Endodermal cell (in vitro differentiated cells): ENCODE results near the gene KLF3. TPM values are rescaled to one million over a fixed set of nuclear protein-coding genes. Genes with fewer than 3 reads are reported as not detected.

ENCODE experiments used
- DNase-seq: peaks from one replicate; pipeline ENCODE4 v3.0.0-alpha.2; 2017
- H3K27ac ChIP-seq: 2 replicates; pipeline ENCODE4 v1.5.1; 2013; ENCODE audit warnings: mild to moderate bottlenecking, low read depth, low read length, moderate library complexity
- H3K27me3 ChIP-seq: 2 replicates; pipeline ENCODE4 v1.6.1; 2013; ENCODE audit warnings: mild to moderate bottlenecking, low read length, moderate library complexity; ENCODE audit not compliant: insufficient read depth, control insufficient read depth, poor library complexity, severe bottlenecking
- H3K36me3 ChIP-seq: 2 replicates; pipeline ENCODE4 v1.7.0; 2013; ENCODE audit warnings: mild to moderate bottlenecking, low read length, moderate library complexity; ENCODE audit not compliant: control insufficient read depth, insufficient read depth
- H3K4me1 ChIP-seq: one replicate; pipeline ENCODE4 v1.7.0; 2013; ENCODE audit warnings: low read length; ENCODE audit not compliant: control insufficient read depth, insufficient read depth
- H3K4me3 ChIP-seq: 2 replicates; pipeline ENCODE4 v1.5.1; 2013; ENCODE audit warnings: mild to moderate bottlenecking, low read length, moderate library complexity
- H3K9ac ChIP-seq: 2 replicates; pipeline ENCODE4 v1.6.1; 2013; ENCODE audit warnings: mild to moderate bottlenecking, low read length, moderate library complexity; ENCODE audit not compliant: poor library complexity, severe bottlenecking; ENCODE audit errors: extremely low read depth
- H3K9me3 ChIP-seq: 2 replicates; pipeline ENCODE4 v1.6.1; 2013; ENCODE audit warnings: mild to moderate bottlenecking, low read length, moderate library complexity; ENCODE audit not compliant: control insufficient read depth
- H3K27ac Mint-ChIP-seq: 2 replicates; pipeline ENCODE4 v1.8.0; 2020; ENCODE audit warnings: mixed read lengths
- H3K27me3 Mint-ChIP-seq: 2 replicates; pipeline ENCODE4 v1.8.0; 2021; ENCODE audit warnings: mild to moderate bottlenecking, mixed read lengths; ENCODE audit not compliant: insufficient read depth
- H3K36me3 Mint-ChIP-seq: 2 replicates; pipeline ENCODE4 v1.8.0; 2020; ENCODE audit warnings: low read depth, mixed read lengths
- H3K4me1 Mint-ChIP-seq: 2 replicates; pipeline ENCODE4 v1.8.0; 2020; ENCODE audit warnings: mixed read lengths
- H3K4me3 Mint-ChIP-seq: 2 replicates; pipeline ENCODE4 v1.8.0; 2020; ENCODE audit warnings: mild to moderate bottlenecking, moderate library complexity, mixed read lengths
- H3K9me3 Mint-ChIP-seq: 2 replicates; pipeline ENCODE4 v1.8.0; 2020; ENCODE audit warnings: mild to moderate bottlenecking, mixed read lengths
- WGBS, 2 experiments: methylation state at CpG; one replicate each; pipeline versions ENCODE4 v1.1.5 to v1.1.7; 2013; ENCODE audit warnings: missing lambda C conversion rate in 2 of 2, mixed read lengths in 1 of 2; ENCODE audit not compliant: insufficient coverage in 1 of 2, insufficient read length in 1 of 2; 5-methylcytosine and 5-hydroxymethylcytosine counted together
- total RNA-seq, 2 donors: library from RNA; stranded (reverse); fragmentation: NEBNext Ultra II Directional in 1 of 2; extraction: Animal tissue kit (Norgen Biotek cat#: 25700) in 1 of 2; gene quantifications; 2 replicates in 1 of 2; 3 replicates in 1 of 2; pipeline ENCODE4 v1.2.1, GENCODE V29; 2021
- TF ChIP-seq, protein P1 (sequence below): fragments of 200-600 bp; sonication (generic); conservative IDR thresholded peaks from 2 replicates; pipeline ENCODE4 v1.5.0; 2021; ENCODE audit warnings: antibody characterized with exemption, mild to moderate bottlenecking

Gene KLF3
- total RNA-seq, 2 donors from 2014 or later = 20.7 to 28.2 TPM

DNA sequence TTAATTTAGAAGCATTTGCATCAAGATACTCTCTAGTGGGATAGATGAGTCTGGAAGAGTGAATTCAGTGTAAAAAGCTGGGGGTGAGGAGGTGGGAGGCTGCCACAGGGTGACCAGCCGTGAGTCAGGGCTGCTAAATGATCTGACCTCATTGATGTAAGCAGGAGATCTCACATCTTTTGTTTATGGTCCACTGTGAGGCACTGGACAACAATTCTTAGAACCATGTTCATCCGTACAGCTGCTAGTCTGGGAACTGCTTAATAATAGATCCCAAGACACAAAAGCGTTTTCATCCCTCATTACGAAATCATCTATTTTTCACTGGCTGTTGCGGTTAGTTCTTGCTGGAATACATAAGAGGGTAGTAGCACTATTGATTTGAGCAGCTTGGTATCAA lies 14.1 kb downstream of the KLF3 start:
- Mint-ChIP-seq H3K9me3 (no peaks in the 10 kb centered on the region), H3K27me3 (no peaks in the 10 kb centered on the region), H3K36me3 (peaks cover 42% of the 10 kb centered on the region), H3K27ac (no peak overlapping the region), H3K4me3 (no peak overlapping the region), H3K4me1 (peaks cover 32% of the 10 kb centered on the region)
- no peak overlapping the region for H3K9ac ChIP-seq
- H3K4me3 ChIP-seq = no peak overlapping the region
- WGBS, 2 experiments = 75 to 94% methylated on average over 4 to 5 of the region's 5 CpGs
- peaks cover 4% of the 10 kb centered on the region for H3K4me1 ChIP-seq
- peak; percentile 11 for DNase-seq
- peaks cover 39% of the 10 kb centered on the region for H3K36me3 ChIP-seq
- no peaks in the 10 kb centered on the region for H3K27me3 ChIP-seq
- TF ChIP-seq, protein P1, sequence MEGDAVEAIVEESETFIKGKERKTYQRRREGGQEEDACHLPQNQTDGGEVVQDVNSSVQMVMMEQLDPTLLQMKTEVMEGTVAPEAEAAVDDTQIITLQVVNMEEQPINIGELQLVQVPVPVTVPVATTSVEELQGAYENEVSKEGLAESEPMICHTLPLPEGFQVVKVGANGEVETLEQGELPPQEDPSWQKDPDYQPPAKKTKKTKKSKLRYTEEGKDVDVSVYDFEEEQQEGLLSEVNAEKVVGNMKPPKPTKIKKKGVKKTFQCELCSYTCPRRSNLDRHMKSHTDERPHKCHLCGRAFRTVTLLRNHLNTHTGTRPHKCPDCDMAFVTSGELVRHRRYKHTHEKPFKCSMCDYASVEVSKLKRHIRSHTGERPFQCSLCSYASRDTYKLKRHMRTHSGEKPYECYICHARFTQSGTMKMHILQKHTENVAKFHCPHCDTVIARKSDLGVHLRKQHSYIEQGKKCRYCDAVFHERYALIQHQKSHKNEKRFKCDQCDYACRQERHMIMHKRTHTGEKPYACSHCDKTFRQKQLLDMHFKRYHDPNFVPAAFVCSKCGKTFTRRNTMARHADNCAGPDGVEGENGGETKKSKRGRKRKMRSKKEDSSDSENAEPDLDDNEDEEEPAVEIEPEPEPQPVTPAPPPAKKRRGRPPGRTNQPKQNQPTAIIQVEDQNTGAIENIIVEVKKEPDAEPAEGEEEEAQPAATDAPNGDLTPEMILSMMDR = no peak
- peaks cover 6% of the 10 kb centered on the region for H3K9me3 ChIP-seq
- H3K27ac ChIP-seq = peak overlapping the region; percentile 56

DNA sequence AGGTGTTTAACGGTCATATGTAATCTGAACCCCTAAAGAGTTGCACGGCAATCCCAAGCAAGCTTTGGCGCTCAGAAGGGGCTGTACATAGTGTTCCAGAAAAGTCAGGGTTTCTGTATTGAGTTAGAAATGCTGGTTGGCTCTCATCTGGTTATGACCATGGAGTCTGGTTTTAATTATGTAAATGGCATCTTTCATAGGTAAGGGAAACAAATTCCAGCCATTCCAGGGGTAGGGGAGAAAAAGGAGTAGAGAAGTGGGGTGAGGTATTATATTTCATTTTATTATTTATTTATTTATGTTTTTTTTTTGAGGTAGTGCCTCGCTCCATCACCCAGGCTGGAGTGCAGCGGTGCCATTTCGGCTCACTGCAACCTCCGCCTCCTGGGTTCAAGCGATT lies 15.9 kb downstream of the KLF3 start:
- no peaks in the 10 kb centered on the region for H3K9me3 Mint-ChIP-seq
- no peak for DNase-seq
- Histone ChIP-seq H3K9ac (no peak overlapping the region), H3K27ac (no peak overlapping the region), H3K4me3 (no peak overlapping the region), H3K9me3 (peaks cover 6% of the 10 kb centered on the region), H3K4me1 (no peaks in the 10 kb centered on the region), H3K36me3 (peaks cover 50% of the 10 kb centered on the region), H3K27me3 (no peaks in the 10 kb centered on the region)
- H3K27ac Mint-ChIP-seq = no peak overlapping the region
- peaks cover 14% of the 10 kb centered on the region for H3K4me1 Mint-ChIP-seq
- no peak overlapping the region for H3K4me3 Mint-ChIP-seq
- H3K27me3 Mint-ChIP-seq = no peaks in the 10 kb centered on the region
- TF ChIP-seq, protein P1 = no peak
- H3K36me3 Mint-ChIP-seq = peaks cover 53% of the 10 kb centered on the region
- WGBS, 2 experiments = 96 to 97% methylated on average over 3 to 8 of the region's 8 CpGs

DNA sequence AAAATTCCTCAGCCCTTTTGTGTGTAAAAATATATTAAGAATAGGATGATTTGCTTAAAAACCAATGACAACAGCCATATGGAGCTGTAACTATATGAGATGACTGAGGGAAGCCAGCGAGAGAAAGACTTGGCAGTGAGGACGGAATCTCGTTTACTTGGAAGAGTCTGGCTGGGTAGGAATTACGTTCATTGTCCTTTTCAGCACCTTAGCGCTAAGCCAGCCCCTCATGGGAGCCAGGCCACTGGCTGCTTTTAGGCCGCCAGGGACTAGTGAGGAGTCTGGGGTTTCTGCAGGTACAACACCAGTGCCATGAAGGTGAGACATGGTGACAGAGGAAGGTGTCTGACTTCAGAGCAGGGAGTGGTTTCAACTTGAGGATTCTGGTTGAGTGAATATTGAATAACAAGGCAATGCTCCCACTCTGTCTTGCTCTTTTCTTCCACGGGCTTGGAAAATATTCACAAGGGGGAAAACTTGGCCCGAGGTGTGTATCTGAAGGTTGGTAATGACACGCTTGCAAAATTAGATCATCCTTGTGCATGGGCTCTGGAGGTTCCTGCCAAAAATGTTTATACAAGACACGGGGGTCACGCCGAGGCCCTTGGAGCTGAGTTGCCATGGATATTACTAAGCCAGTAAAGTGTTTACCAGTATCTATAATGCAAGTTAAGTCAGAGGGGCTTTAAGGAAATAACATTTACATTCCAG lies 17.4 kb downstream of the KLF3 start:
- Mint-ChIP-seq H3K4me1 (peaks cover 9% of the 10 kb centered on the region), H3K9me3 (no peaks in the 10 kb centered on the region), H3K36me3 (peaks cover 53% of the 10 kb centered on the region), H3K27ac (peak overlapping the region; percentile 33), H3K4me3 (no peak overlapping the region), H3K27me3 (no peaks in the 10 kb centered on the region)
- no peaks in the 10 kb centered on the region for H3K4me1 ChIP-seq
- peak; percentile 34 for DNase-seq
- no peak overlapping the region for H3K4me3 ChIP-seq
- H3K9ac ChIP-seq = no peak overlapping the region
- peaks cover 6% of the 10 kb centered on the region for H3K9me3 ChIP-seq
- TF ChIP-seq, protein P1 = no peak
- WGBS, 2 experiments = 96 to 97% methylated on average over 12 of the region's 12 CpGs
- peaks cover 52% of the 10 kb centered on the region for H3K36me3 ChIP-seq
- no peaks in the 10 kb centered on the region for H3K27me3 ChIP-seq
- no peak overlapping the region for H3K27ac ChIP-seq
